Smooth muscle cell of the coronary artery (primary cell): Measurements from ENCODE around the gene PRRC2C. TPM values are rescaled to one million over a fixed set of nuclear protein-coding genes. Genes with fewer than 3 reads are reported as not detected.

Source experiments
- total RNA-seq: library from RNA; depleted of rRNA; stranded (reverse); fragments of >200 nt; gene quantifications from 2 replicates; pipeline ENCODE4 v1.2.3, GENCODE V29; 2014; ENCODE audit warnings: low replicate concordance

The PRRC2C gene
- total RNA-seq: 22.6 and 34.5 TPM in 2 replicates

DNA sequence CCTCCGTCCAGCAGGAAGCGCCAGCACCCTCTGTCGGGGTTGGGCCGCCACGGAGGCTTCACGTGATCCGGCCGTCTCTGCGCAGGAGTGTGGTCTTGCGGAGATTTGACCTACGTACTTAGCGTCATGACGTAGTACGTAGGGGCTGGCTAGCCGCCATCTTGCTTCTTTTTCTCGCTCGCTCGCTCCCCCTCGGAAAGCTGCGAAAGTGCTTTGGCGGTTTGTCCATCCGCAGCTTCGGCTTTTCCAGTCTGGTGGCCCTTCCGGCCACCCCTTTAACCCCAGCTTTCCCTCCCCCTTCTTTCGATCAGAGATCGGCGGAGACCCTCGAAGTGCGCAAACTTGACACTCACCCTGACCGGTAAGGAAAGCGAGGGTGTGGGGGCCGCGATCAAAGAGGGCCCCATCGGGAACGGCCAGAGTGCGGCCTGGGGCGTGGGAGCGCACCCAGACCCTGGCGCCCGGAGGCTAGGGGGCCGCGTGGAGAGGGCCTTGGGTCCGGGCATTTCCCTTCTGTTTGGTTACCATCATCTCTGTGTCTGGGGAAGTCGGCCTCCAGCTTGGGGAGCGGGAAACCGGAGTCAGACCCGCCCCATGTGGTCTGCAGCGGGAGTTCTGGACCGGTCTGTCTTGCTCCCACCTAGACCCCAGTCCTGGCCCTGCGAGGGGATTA lies at the start of gene PRRC2C:
PRRC2C (plus strand) TSS at position 156 of the 673 bp plus-strand sequence. CDS start 26,559 bp downstream, outside the sequence.

DNA sequence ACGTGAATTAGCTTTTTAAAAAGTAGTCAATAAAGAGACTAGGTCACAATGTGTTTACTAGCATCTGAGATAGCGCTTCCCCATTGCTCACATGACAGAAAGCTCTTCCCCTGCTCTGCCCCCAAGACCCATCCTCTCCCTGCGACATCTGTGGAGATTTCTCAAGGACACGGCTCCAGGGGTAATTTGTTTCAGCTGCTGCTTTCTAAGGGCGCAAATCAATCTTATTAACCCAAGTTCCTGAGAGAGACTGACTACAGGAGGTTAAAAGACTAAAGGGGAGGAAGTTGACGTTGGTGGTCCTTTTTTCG lies 136.8 kb downstream of the PRRC2C start, which contains the start of gene MYOCOS:
MYOCOS (plus strand) TSS at position 92 of the 311 bp plus-strand sequence. CDS start 1,641 bp downstream, outside the sequence.

Other genes with a start within 250 kb of the PRRC2C start
- 1.4 TPM in 1 of 2 replicates, not detected in the other for gene FMO1, start 237.0 kb upstream of the PRRC2C start, total RNA-seq
- gene FMO4, start 171.3 kb upstream of the PRRC2C start, total RNA-seq: 1.9 and 3.7 TPM in 2 replicates
- gene MYOCOS, start 136.7 kb downstream of the PRRC2C start, total RNA-seq: under 0.01 TPM in 1 of 2 replicates, not detected in the other
- 0.23 TPM in 2 replicates for gene MYOC, start 167.2 kb downstream of the PRRC2C start, total RNA-seq